K562 (cell line): Measurements from ENCODE around the gene SLC1A5. TPM values are rescaled to one million over a fixed set of nuclear protein-coding genes. Genes with fewer than 3 reads are reported as not detected.

Source experiments
- ATF7 ChIP-seq: fragments of 450-650 bp; IDR thresholded peaks from 2 replicates; pipeline ENCODE4 v1.7.1; 2014; ENCODE audit warnings: mild to moderate bottlenecking, moderate library complexity
- CBFB ChIP-seq: sonication (generic); formaldehyde crosslinking; IDR thresholded peaks from 2 replicates; pipeline ENCODE4 v1.4.0; 2020; ENCODE audit warnings: mild to moderate bottlenecking, missing genetic modification reagents
- CC2D1A ChIP-seq: fragments of 450-650 bp; IDR thresholded peaks from 2 replicates; pipeline ENCODE4 v1.6.1; 2017; ENCODE audit warnings: mild to moderate bottlenecking
- DDX20 ChIP-seq: fragments of 450-650 bp; IDR thresholded peaks from 2 replicates; pipeline ENCODE4 v1.6.1; 2016; ENCODE audit warnings: missing genetic modification characterization, low read depth, mild to moderate bottlenecking, missing compliant biosample characterization, moderate library complexity
- FOXA3 ChIP-seq, 2 experiments: fragments of 450-650 bp in 1 of 2; sonication (generic) in 1 of 2; formaldehyde crosslinking; IDR thresholded peaks in 1 of 2; conservative IDR thresholded peaks in 1 of 2; 2 replicates each; pipeline versions ENCODE4 v1.4.0 to v1.8.0; 2020 to 2022; ENCODE audit warnings: mild to moderate bottlenecking in 2 of 2, missing genetic modification reagents in 1 of 2
- HNRNPK ChIP-seq: fragments of 200-400 bp; formaldehyde crosslinking; IDR thresholded peaks from one replicate; pipeline ENCODE4 v1.6.1; 2018; ENCODE audit warnings: mild to moderate bottlenecking, low read depth, low read length; ENCODE audit not compliant: poor library complexity, severe bottlenecking
- PML ChIP-seq: IDR thresholded peaks from 2 replicates; pipeline ENCODE4 v1.6.1; 2012; ENCODE audit warnings: low read length, inconsistent platforms
- SUPT5H ChIP-seq: fragments of 450-650 bp; IDR thresholded peaks from 2 replicates; pipeline ENCODE4 v1.6.1; 2016
- TAF15 ChIP-seq: fragments of 200-400 bp; formaldehyde crosslinking; IDR thresholded peaks from 2 replicates; pipeline ENCODE4 v1.6.1; 2017; ENCODE audit warnings: mild to moderate bottlenecking, low read depth, low read length, moderate library complexity
- TFAP4 ChIP-seq: sonication (generic); formaldehyde crosslinking; IDR thresholded peaks from 2 replicates; pipeline ENCODE4 v1.8.0; 2022; ENCODE audit warnings: missing genetic modification reagents, mild to moderate bottlenecking, moderate library complexity, borderline replicate concordance
- THAP12 ChIP-seq: fragments of 250-450 bp; sonication (Bioruptor Pico); IDR thresholded peaks from 2 replicates; pipeline ENCODE4 v1.9.0; 2021; ENCODE audit warnings: mild to moderate bottlenecking, inconsistent platforms
- TRIM28 ChIP-seq: fragments of 450-650 bp; IDR thresholded peaks from 2 replicates; pipeline ENCODE4 v1.6.1; 2017
- USF1 ChIP-seq: sonication (generic); formaldehyde crosslinking; IDR thresholded peaks from 2 replicates; pipeline ENCODE4 v1.9.0; 2022; ENCODE audit warnings: mild to moderate bottlenecking, missing genetic modification reagents
- ZC3H11A ChIP-seq: IDR thresholded peaks from 2 replicates; pipeline ENCODE4 v1.6.1; 2012; ENCODE audit warnings: low read depth, low read length, improper control_type of control experiment
- ZFP30 ChIP-seq: fragments of 250-450 bp; sonication (Bioruptor Pico); IDR thresholded peaks from 2 replicates; pipeline ENCODE4 v1.8.0; 2022; ENCODE audit warnings: moderate library complexity, mild to moderate bottlenecking, inconsistent platforms, borderline replicate concordance
- ZNF318 ChIP-seq, 2 experiments: fragments of 450-650 bp; IDR thresholded peaks; 2 replicates each; pipeline ENCODE4 v1.6.1; 2016; ENCODE audit warnings: mild to moderate bottlenecking in 2 of 2, borderline replicate concordance in 1 of 2, low read depth in 1 of 2, moderate library complexity in 1 of 2
- ZNF699 ChIP-seq: fragments of 250-450 bp; sonication (Bioruptor Pico); IDR thresholded peaks from 2 replicates; pipeline ENCODE4 v1.8.0; 2021; ENCODE audit warnings: mild to moderate bottlenecking, moderate library complexity; ENCODE audit not compliant: insufficient replicate concordance
- ZNF830 ChIP-seq: fragments of 250-450 bp; sonication (Bioruptor Pico); IDR thresholded peaks from 2 replicates; pipeline ENCODE4 v1.5.0; 2021; ENCODE audit warnings: mild to moderate bottlenecking
- polyA plus RNA-seq, 8 experiments: library from polyadenylated mRNA; depleted of rRNA in 4 of 8; stranded (reverse) in 5 of 8; unstranded in 3 of 8; fragments of >200 nt; fragmentation: Nextera tagmentation in 2 of 8; fragmentation: Illumina TruSeq in 1 of 8; extraction: Ambion mirVana in 2 of 8; extraction: Trizol in 1 of 8; gene quantifications; 2 replicates each; pipeline versions ENCODE4 v1.2.1 to v1.2.3, GENCODE V29; 2011 to 2014; ENCODE audit warnings: inconsistent platforms in 1 of 8, missing spikeins in 1 of 8
- total RNA-seq, 7 experiments: library from RNA; depleted of rRNA in 6 of 7; stranded (reverse); fragments of >200 nt in 6 of 7; fragmentation: Illumina TruSeq in 2 of 7; extraction: Trizol in 2 of 7; gene quantifications; 2 replicates each; pipeline versions ENCODE4 v1.2.1 to v1.2.3, GENCODE V29; 2011 to 2021; ENCODE audit warnings: low replicate concordance in 1 of 7

The SLC1A5 gene
- total and polyA plus RNA-seq, 9 of the 15 experiments (the other 6 are each of a cell fraction or from before 2014, with no cell fraction given), result 31.2 to 417 (median 134) TPM

GRCh38 chr19:46785980-46786235 is 2.5 kb downstream of the SLC1A5 start (continued):
- TF ChIP-seq TFAP4 (no peak), FOXA3 (CRISPR knock-in tag; conservative IDR thresholded peaks at IDR 0.05 in 1 of 2, IDR thresholded peaks at IDR 0.05 in 1 of 2) (peak in 1 of 2 experiments; percentile 81; a peak in 2 of 4 replicates), ZNF318 (IDR thresholded peaks at IDR 0.05; ENCODE audit: borderline replicate concordance in 1 of 2, low read depth in 1 of 2) (no peak), ZFP30 (CRISPR knock-in tag) (no peak), ZNF699 (CRISPR knock-in tag) (no peak), ZC3H11A (no peak), SUPT5H (no peak; the same call in 1 of the 2 replicates), TRIM28 (no peak), ATF7 (no peak), ZNF830 (CRISPR knock-in tag) (no peak), USF1 (CRISPR knock-in tag) (peak; percentile 42; the same call in 1 of the 2 replicates), TAF15 (no peak), CBFB (CRISPR knock-in tag) (peak; percentile 74; the same call in 1 of the 2 replicates), PML (no peak), HNRNPK (no peak), THAP12 (CRISPR knock-in tag) (no peak), DDX20 (no peak), CC2D1A (no peak)
